VCaP (cell line): ENCODE measurements around the gene BDH1.

Experiments used
- H3K27ac ChIP-seq: fragments of 450-650 bp; 2 replicates; pipeline ENCODE4 v1.5.1; 2017
- CTCF ChIP-seq: fragments of 450-650 bp; conservative IDR thresholded peaks from 2 replicates; pipeline ENCODE4 v1.5.1; 2017; ENCODE audit warnings: mild to moderate bottlenecking, moderate library complexity

BDH1 gene

GRCh38 chr3:197595470-197596185, 39.9 kb upstream of the BDH1 start:
- no peak for TF ChIP-seq CTCF

GRCh38 chr3:197593046-197593380, 37.2 kb upstream of the BDH1 start:
- H3K27ac ChIP-seq = no peak overlapping the region
- TF ChIP-seq CTCF = no peak

More at GRCh38 chr3:197595470-197596185, 39.9 kb upstream of the BDH1 start:
- H3K27ac ChIP-seq = no peak overlapping the region

- no peak for TF ChIP-seq CTCF
- no peak overlapping the region for H3K27ac ChIP-seq
Measured at GRCh38 chr3:197592361-197593045, 36.7 kb upstream of the BDH1 start.

GRCh38 chr3:197591816-197592215, 36.0 kb upstream of the BDH1 start:
- TF ChIP-seq CTCF = no peak
- H3K27ac ChIP-seq = no peak overlapping the region

GRCh38 chr3:197590313-197590962, 34.7 kb upstream of the BDH1 start:
- no peak for TF ChIP-seq CTCF
- H3K27ac ChIP-seq = peak overlapping the region; percentile 15; the same call in 1 of the 2 replicates

- TF ChIP-seq CTCF = no peak
Measured at GRCh38 chr3:197589545-197589944, 33.8 kb upstream of the BDH1 start.

GRCh38 chr3:197586768-197587167, 31.0 kb upstream of the BDH1 start:
- H3K27ac ChIP-seq = peak overlapping the region; percentile 64

More at GRCh38 chr3:197589545-197589944, 33.8 kb upstream of the BDH1 start:
- H3K27ac ChIP-seq = no peak overlapping the region
